Adrenal gland (tissue), 5 donors: Measurements from ENCODE around the gene ADARB2.

Source experiments
- CTCF ChIP-seq, 6 experiments: fragments of 450-650 bp in 4 of 6; fragments of 200-600 bp in 2 of 6; sonication (generic) in 1 of 6; IDR thresholded peaks; 1 replicate in 5 of 6; 2 replicates in 1 of 6; pipeline versions ENCODE4 v1.5.1 to v1.8.0; 2016 to 2021; ENCODE audit warnings: antibody characterized with exemption in 6 of 6, mild to moderate bottlenecking in 2 of 6, moderate library complexity in 1 of 6
- POLR2A ChIP-seq, 2 donors: fragments of 450-650 bp; IDR thresholded peaks; one replicate each; pipeline ENCODE4 v1.6.1; 2017; ENCODE audit warnings: antibody characterized with exemption in 2 of 2, mild to moderate bottlenecking in 2 of 2, moderate library complexity in 1 of 2
- donor health status: DM: no; HTN: no; CAD: no.

- TF ChIP-seq CTCF (IDR thresholded peaks at IDR 0.05) (no peak), POLR2A (IDR thresholded peaks at IDR 0.05) (no peak)
Observed at GRCh38 chr10:1299041-1299726, 438.1 kb downstream of the ADARB2 start.
